ENCODE measurements around the gene RPS10. TPM values are rescaled to one million over a fixed set of nuclear protein-coding genes. Genes with fewer than 3 reads are reported as not detected.

The RPS10 gene
- polyA plus RNA-seq, 1 donor from 2014 or later = 3,258 TPM

GRCh38 chr6:34457382-34457741 is 31.5 kb upstream of the RPS10 start:
- TF ChIP-seq EZH2 (IDR thresholded peaks at IDR 0.05; ENCODE audit: borderline replicate concordance, insufficient read depth, low read length, poor library complexity, severe bottlenecking) (no peak), TAF1 (IDR thresholded peaks at IDR 0.05; ENCODE audit: low read depth) (no peak), REST (IDR thresholded peaks at IDR 0.05; ENCODE audit: borderline replicate concordance) (no peak), RAD21 (conservative IDR thresholded peaks at IDR 0.05) (no peak), CTCF (IDR thresholded peaks at IDR 0.05; ENCODE audit: poor library complexity, severe bottlenecking) (no peak), SMC3 (conservative IDR thresholded peaks at IDR 0.05; ENCODE audit: poor library complexity) (no peak), MXI1 (conservative IDR thresholded peaks at IDR 0.05; ENCODE audit: poor library complexity, severe bottlenecking) (no peak), POLR2AphosphoS5 (IDR thresholded peaks at IDR 0.05) (no peak), EP300 (conservative IDR thresholded peaks at IDR 0.05; ENCODE audit: poor library complexity, severe bottlenecking) (no peak)
- no peak overlapping the region for H3K27ac ChIP-seq (ENCODE audit: low read length)
- H3K79me2 ChIP-seq (replicated peaks; ENCODE audit: insufficient read depth, low read length) = no peaks in the 10 kb centered on the region
- no peak overlapping the region for H3K4me2 ChIP-seq (ENCODE audit: low read length)
- H3K9ac ChIP-seq (ENCODE audit: low read length) = no peak overlapping the region
- H3K36me3 ChIP-seq (ENCODE audit: insufficient read depth, low read length) = no peaks in the 10 kb centered on the region
- no peaks in the 10 kb centered on the region for H4K20me1 ChIP-seq (ENCODE audit: insufficient read depth)
- H3F3A ChIP-seq (ENCODE audit: insufficient read depth, low read length, poor library complexity, severe bottlenecking) = no peaks in the 10 kb centered on the region
- no peak overlapping the region for H2AFZ ChIP-seq (ENCODE audit: low read depth, low read length)
- no peaks in the 10 kb centered on the region for H3K9me2 ChIP-seq (ENCODE audit: insufficient read depth, low read length)
- H3K4me3 ChIP-seq (ENCODE audit: low read length) = no peak overlapping the region
- H3K27me3 ChIP-seq (ENCODE audit: insufficient read depth, low read depth, low read length) = no peaks in the 10 kb centered on the region
- no peaks in the 10 kb centered on the region for H3K9me3 ChIP-seq (ENCODE audit: low read length)

- Histone ChIP-seq H3F3A (ENCODE audit: insufficient read depth, low read length, poor library complexity, severe bottlenecking) (no peaks in the 10 kb centered on the region), H3K4me3 (ENCODE audit: low read length) (no peak overlapping the region), H3K9me3 (ENCODE audit: low read length) (no peaks in the 10 kb centered on the region), H3K9ac (ENCODE audit: low read length) (no peak overlapping the region), H2AFZ (ENCODE audit: low read depth, low read length) (no peak overlapping the region), H3K27ac (ENCODE audit: low read length) (no peak overlapping the region), H3K27me3 (ENCODE audit: insufficient read depth, low read depth, low read length) (no peaks in the 10 kb centered on the region), H3K79me2 (replicated peaks; ENCODE audit: insufficient read depth, low read length) (no peaks in the 10 kb centered on the region), H3K9me2 (ENCODE audit: insufficient read depth, low read length) (no peaks in the 10 kb centered on the region), H4K20me1 (ENCODE audit: insufficient read depth) (no peaks in the 10 kb centered on the region), H3K4me2 (ENCODE audit: low read length) (no peak overlapping the region), H3K36me3 (ENCODE audit: insufficient read depth, low read length) (no peaks in the 10 kb centered on the region)
- TF ChIP-seq POLR2AphosphoS5 (IDR thresholded peaks at IDR 0.05) (no peak), SMC3 (conservative IDR thresholded peaks at IDR 0.05; ENCODE audit: poor library complexity) (no peak), EP300 (conservative IDR thresholded peaks at IDR 0.05; ENCODE audit: poor library complexity, severe bottlenecking) (no peak), EZH2 (IDR thresholded peaks at IDR 0.05; ENCODE audit: borderline replicate concordance, insufficient read depth, low read length, poor library complexity, severe bottlenecking) (no peak), RAD21 (conservative IDR thresholded peaks at IDR 0.05) (no peak), TAF1 (IDR thresholded peaks at IDR 0.05; ENCODE audit: low read depth) (no peak), REST (IDR thresholded peaks at IDR 0.05; ENCODE audit: borderline replicate concordance) (no peak), CTCF (IDR thresholded peaks at IDR 0.05; ENCODE audit: poor library complexity, severe bottlenecking) (no peak)
Measured at GRCh38 chr6:34455831-34456230, 30.0 kb upstream of the RPS10 start.

Data from neural cell (in vitro differentiated cells).